ENCODE results near the gene C17orf113. TPM values are rescaled to one million over a fixed set of nuclear protein-coding genes. Genes with fewer than 3 reads are reported as not detected.
"Not testable (repeated sequence)": the region's sequence is repeated elsewhere in the genome, so short reads cannot be mapped to it uniquely, and the experiment has no call there.

C17orf113 gene
- total RNA-seq, 1 experiment from 2014 or later: 1.0 TPM

DNA sequence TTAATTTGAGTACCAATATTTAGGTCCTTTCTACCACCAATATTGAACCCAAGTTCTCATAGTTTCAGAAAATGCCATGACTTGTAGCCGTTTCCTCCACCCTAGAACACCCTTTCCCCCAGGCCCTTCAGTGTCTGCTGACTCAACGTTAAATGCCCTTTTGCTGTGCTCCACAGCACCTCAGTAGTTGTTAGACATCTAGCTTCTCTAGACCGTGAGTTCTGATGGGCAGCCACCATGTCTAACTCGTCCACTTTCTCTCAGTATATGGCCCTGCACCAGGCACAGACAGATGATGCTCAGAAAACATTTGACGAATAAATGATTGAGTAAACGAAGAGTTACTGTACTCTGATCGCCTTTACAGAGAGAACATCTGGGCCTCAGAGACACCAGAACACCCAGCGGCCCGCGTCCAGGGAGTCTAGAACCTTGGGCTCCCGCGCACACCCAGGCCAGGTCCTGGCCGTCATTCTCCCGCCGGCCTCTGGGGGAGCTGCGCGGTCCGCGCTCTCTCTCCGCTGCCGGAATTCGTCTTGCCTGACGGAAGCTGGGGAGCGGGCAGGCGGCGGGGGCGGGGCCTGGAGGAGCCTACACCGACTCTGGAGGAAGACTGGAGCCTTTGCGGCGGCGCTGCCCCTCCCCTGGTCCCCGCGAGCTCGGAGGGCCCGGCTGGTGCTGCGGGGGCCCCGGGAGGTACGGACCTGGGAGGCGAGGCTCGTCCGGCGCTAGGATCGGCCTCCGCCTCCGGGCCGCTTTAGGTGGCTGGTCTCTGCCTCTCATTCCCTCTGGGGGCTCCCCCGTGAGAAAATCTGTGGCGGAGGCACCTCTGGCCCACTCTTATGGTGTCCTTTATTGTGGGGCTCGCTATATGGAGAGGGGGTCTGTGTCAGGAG lies 30.6 kb downstream of the C17orf113 start, which contains the start of gene NKIRAS2:
TSS of gene NKIRAS2 (plus strand) at position 582 of the 896 bp plus-strand sequence. CDS start 1,488 bp downstream, outside the sequence.
- H3K36me3 ChIP-seq (replicated peaks; ENCODE audit: control insufficient read depth, insufficient read depth, low read length): peaks cover 24% of the 10 kb centered on the region
- peak; percentile 98 for DNase-seq
- peak within 1 kb of the TSS; percentile 69 for H3K4me3 ChIP-seq (ENCODE audit: insufficient read depth, low read depth, low read length)
- no peaks in the 10 kb centered on the region for H3K27me3 ChIP-seq (ENCODE audit: control insufficient read depth, insufficient read depth, low read length)

DNA sequence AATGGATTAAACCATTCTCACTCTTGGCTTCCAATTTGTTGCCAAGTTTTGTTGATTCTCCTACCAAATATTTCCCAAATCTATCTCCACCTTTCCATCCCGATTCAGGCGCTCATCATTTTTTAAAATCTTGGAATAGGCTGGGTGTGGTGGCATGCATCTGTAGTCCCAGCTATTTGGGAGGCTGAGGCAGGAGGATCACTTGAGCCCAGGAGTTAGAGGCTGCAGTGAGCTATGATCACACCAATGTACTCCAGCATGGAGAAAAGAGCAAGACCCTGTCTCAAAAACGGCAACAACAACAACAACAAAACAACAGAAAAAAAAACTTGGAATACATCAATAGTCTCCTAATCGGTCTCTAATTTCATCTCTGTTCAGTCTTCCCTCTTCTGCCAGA lies 31.4 kb downstream of the C17orf113 start:
- Histone ChIP-seq H3K27me3 (ENCODE audit: control insufficient read depth, insufficient read depth, low read length) (no peaks in the 10 kb centered on the region), H3K36me3 (replicated peaks; ENCODE audit: control insufficient read depth, insufficient read depth, low read length) (peaks cover 22% of the 10 kb centered on the region), H3K4me3 (ENCODE audit: insufficient read depth, low read depth, low read length) (no peak overlapping the region)
- no peak for DNase-seq

DNA sequence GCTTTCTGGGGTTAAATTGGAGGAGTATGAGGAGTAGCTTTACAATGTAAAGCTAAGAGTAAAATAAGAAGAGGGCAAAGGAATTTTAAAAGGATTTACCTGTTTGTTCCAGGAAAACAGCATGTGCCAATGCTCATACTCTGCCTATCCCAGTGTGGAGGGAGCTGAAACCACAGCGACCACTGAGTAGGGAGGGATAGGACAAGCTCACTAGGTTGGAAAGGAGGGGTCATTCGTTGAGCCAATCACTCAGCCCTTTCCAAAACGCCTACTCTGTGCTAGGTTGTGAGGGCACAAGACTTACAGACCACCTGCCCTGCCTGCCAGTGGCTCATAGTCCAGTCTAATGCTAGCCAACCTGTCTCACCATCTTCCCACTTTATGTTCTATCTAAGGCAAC lies 32.1 kb downstream of the C17orf113 start:
- H3K4me3 ChIP-seq (ENCODE audit: insufficient read depth, low read depth, low read length): peak overlapping the region; percentile 91
- H3K27me3 ChIP-seq (ENCODE audit: control insufficient read depth, insufficient read depth, low read length): no peaks in the 10 kb centered on the region
- peak; percentile 69 for DNase-seq
- peaks cover 15% of the 10 kb centered on the region for H3K36me3 ChIP-seq (replicated peaks; ENCODE audit: control insufficient read depth, insufficient read depth, low read length)

DNA sequence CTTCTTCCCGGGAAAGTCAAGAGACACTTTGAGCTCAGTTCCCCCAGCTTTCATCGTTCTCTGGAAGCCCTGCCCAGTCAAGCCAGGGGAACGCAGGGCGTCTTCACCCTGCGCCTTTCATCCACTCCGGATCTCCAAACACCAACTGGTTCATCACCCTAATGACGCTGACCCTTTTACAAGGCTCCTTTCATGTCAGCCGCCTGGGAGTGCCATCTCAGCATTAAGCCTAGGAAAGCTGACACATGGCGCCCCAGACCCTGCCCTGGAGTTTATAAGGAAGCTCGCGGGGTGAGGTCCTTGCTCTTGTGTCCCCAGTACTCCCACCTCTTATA lies 32.6 kb downstream of the C17orf113 start:
- Histone ChIP-seq H3K4me3 (ENCODE audit: insufficient read depth, low read depth, low read length) (peak overlapping the region; percentile 91), H3K36me3 (replicated peaks; ENCODE audit: control insufficient read depth, insufficient read depth, low read length) (peaks cover 13% of the 10 kb centered on the region), H3K27me3 (ENCODE audit: control insufficient read depth, insufficient read depth, low read length) (no peaks in the 10 kb centered on the region)
- peak; percentile 72 for DNase-seq

DNA sequence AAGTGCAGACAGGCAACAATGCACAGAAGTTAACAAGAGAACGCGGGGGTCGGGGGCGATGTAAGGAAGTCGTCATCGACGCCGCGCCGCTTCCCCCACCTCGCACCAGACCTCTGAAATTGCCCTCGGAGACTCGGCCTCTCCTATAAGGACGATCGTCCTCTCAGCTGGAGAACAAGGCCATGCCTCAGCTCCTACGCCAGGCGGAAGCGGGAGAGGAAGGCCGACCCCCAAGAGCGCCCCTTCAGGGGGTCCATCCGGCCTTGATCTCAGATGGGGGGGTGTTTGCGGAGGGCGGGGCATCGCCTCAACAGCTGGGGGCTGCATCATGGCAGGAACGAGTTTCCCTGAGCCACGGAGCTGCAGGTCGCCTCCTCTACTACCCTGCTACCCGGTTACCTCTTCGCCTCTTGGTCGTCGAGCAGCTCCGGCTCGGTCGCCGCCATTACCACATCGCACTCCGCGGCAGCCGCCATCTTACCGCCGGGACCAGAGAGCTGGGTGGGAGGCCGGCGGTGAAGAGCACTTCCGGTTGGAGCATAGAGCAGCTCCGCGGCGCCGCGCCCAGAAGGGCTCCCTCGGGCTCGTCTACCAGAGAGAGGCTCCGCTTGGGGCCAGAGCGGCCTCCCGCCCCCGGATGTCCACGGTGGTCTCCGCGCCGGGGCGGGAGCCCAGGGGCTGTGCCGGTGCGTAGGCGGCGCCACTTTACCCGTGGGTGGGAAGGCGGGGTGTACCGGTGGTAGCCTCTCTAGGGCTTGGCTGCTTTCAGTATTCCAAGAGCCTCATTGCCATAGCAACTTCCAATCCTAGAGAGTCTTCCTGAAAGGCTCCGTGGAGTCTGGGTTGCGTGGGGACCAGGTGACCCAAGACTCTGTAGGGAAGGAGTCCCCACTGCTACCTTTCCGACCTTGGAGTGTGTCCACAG lies 33.2 kb downstream of the C17orf113 start, which contains the start of gene DNAJC7:
TSS of gene DNAJC7 (minus strand) at position 499 of the 925 bp plus-strand sequence. CDS start at position 476, 23 bp downstream.
- H3K4me3 ChIP-seq (ENCODE audit: insufficient read depth, low read depth, low read length): peak within 1 kb of the TSS; percentile 91
- peak; percentile 97 for DNase-seq
- peaks cover 7% of the 10 kb centered on the region for H3K36me3 ChIP-seq (replicated peaks; ENCODE audit: control insufficient read depth, insufficient read depth, low read length)
- no peaks in the 10 kb centered on the region for H3K27me3 ChIP-seq (ENCODE audit: control insufficient read depth, insufficient read depth, low read length)

DNA sequence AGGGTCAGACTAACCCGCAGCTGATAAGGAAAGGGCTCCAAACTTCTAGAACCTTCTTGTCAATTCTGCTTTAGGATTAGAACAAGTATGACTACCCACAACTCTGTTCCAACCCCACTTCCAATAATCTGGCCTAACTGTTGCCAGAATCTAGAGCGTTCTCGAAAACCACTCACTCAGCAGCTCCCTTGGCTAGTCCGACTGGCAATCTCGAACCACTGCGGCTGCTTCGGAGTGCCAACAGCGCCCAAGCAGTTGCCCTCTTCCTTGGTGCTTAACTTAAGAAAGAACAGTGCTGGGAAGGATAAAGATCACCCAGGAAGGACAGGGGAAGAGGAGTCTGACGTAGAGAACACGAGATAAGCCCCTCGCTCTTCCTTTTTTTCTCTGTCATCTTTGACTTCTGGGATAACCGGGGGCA lies 34.0 kb downstream of the C17orf113 start:
- Histone ChIP-seq H3K4me3 (ENCODE audit: insufficient read depth, low read depth, low read length) (peak overlapping the region; percentile 91), H3K27me3 (ENCODE audit: control insufficient read depth, insufficient read depth, low read length) (no peaks in the 10 kb centered on the region), H3K36me3 (replicated peaks; ENCODE audit: control insufficient read depth, insufficient read depth, low read length) (0 out of 2 replicates have a peak, but pooled peaks cover 3% of the 10 kb centered on the region)
- no peak for DNase-seq

DNA sequence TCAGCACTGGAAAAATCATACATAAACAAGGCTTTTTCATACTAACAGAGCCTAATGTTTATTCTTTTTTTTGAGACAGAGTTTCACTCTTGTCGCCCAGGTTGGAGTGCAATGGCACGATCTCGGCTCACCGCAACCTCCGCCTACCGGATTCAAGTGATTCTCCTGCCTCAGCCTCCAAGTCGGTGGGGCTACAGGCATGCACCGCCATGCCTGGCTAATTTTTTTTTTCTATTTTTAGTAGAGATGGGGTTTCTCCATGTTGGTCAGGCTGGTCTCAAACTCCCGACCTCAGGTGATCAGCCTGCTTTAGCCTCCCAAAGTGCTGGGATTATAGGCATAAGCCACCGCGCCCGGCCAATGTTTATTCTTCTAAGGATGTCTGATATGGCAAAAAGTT lies 36.7 kb downstream of the C17orf113 start:
- DNase-seq; H3K27me3 ChIP-seq (ENCODE audit: control insufficient read depth, insufficient read depth, low read length); H3K36me3 ChIP-seq (replicated peaks; ENCODE audit: control insufficient read depth, insufficient read depth, low read length); H3K4me3 ChIP-seq (ENCODE audit: insufficient read depth, low read depth, low read length): not testable (repeated sequence)

DNA sequence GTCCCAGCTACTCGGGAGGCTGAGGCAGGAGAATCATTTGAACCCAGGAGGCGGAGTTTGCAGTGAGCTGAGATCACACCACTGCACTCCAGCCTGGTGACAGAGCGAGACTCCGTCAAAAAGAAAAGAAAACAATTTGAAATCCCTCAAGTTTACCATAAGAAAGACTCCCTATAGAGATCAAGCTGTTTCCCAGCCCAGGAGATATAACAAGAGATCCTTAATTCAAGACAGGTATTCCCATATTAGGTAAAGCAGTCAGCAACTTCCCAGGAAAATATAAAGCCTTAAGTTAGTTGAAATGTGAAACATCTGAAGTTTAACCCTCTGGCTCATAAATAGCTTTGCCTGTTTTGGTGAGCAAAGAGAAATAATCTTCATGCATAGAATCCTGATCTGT lies 38.0 kb downstream of the C17orf113 start:
- not testable (repeated sequence) for H3K36me3 ChIP-seq (replicated peaks; ENCODE audit: control insufficient read depth, insufficient read depth, low read length); H3K27me3 ChIP-seq (ENCODE audit: control insufficient read depth, insufficient read depth, low read length); H3K4me3 ChIP-seq (ENCODE audit: insufficient read depth, low read depth, low read length)
- peak; percentile 55 for DNase-seq

DNA sequence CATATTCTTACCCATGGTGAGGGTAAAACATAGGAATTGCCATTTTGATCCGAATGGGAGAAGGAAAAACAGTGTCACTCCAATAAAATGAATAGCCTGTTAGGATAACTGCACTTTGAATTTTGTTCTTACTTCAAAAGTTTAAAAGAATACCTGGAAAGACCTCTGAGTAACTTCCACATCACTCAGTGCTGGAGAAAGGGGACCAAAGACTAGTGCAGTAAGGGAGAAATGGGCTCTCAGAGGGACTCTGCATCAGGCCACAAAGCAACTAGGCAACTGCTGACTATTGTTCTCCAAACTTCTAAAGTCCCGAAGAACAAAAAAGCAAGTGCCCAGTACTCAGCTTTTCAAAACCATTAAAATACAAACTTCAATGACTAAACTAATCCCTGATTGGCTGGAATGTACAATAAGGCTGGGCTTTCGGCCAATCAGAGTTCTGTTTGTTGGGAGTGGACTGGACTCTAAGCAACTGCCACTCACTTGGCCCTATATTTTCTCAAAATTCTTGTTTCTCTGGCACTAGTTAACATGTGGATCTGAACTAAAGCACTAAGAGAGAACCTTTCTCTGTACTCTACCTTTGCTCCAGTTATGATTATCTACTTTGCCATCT lies 39.4 kb downstream of the C17orf113 start:
- H3K36me3 ChIP-seq (replicated peaks; ENCODE audit: control insufficient read depth, insufficient read depth, low read length): peaks cover 1% of the 10 kb centered on the region; the same call in 1 of the 2 replicates
- peak; percentile 56 for DNase-seq

DNA sequence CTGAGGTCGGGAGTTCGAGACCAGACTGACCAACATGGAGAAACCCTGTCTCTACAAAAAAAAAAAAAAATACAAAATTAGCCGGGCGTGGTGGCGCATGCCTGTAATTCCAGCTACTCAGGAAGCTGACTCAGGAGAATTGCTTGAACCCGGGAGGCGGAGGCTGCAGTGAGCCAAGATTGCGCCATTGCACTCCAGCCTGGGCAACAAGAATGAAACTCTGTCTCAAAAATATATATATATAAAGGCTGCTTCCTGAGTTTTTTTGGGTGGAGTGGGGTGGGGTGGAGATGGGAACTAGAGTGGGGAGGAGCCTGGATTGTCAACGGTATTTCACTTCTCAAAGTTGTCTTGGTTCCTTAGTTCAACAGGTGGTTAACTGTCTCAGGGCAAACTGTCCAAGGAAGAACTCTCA lies 40.1 kb downstream of the C17orf113 start:
- H3K36me3 ChIP-seq (replicated peaks; ENCODE audit: control insufficient read depth, insufficient read depth, low read length); DNase-seq; H3K4me3 ChIP-seq (ENCODE audit: insufficient read depth, low read depth, low read length); H3K27me3 ChIP-seq (ENCODE audit: control insufficient read depth, insufficient read depth, low read length): not testable (repeated sequence)

More for the DNA sequence above, 39.4 kb downstream of the C17orf113 start:
- Histone ChIP-seq H3K27me3 (ENCODE audit: control insufficient read depth, insufficient read depth, low read length) (no peaks in the 10 kb centered on the region), H3K4me3 (ENCODE audit: insufficient read depth, low read depth, low read length) (no peak overlapping the region)

DNA sequence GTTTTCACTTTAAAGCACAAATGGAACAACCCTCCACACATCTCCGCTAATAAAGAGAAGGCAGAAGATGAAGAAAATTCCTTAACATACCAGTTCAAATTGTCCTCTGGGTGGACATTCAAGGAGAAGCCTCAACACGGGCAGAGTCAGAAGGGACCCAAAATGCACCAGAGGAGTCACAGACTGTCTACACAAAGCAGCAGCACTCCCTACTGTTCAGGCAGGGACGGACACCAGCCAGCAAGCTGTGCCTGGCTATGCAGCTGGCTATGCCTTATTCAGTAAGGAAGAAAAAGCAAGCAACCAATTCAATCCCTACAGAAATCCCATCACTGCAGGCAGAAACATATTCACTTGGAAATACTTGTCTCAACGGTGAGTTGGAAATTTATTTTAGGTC lies 41.2 kb downstream of the C17orf113 start:
- DNase-seq: no peak
- H3K36me3 ChIP-seq (replicated peaks; ENCODE audit: control insufficient read depth, insufficient read depth, low read length): peaks cover 1% of the 10 kb centered on the region; the same call in 1 of the 2 replicates
- H3K4me3 ChIP-seq (ENCODE audit: insufficient read depth, low read depth, low read length): no peak overlapping the region
- no peaks in the 10 kb centered on the region for H3K27me3 ChIP-seq (ENCODE audit: control insufficient read depth, insufficient read depth, low read length)

DNA sequence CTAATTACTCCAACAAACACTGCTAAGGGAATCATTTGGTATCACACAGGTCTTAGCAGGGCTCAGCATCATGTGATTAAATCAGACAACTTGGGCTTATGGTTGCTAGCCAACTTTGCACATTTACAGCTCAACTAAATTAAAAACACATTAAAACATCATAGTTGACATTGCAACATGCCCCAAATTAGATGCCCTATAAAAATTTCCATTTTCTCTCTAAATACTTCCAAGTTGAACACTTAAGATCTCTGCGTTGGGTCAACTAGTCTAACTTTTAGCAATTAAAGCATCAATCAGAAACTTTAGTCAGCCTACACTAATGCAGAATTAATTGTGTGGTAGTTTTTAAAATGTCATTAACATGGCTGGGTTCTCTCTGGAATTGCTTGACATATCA lies 45.2 kb downstream of the C17orf113 start:
- H3K36me3 ChIP-seq (replicated peaks; ENCODE audit: control insufficient read depth, insufficient read depth, low read length): peaks cover 20% of the 10 kb centered on the region
- H3K4me3 ChIP-seq (ENCODE audit: insufficient read depth, low read depth, low read length): no peak overlapping the region
- no peaks in the 10 kb centered on the region for H3K27me3 ChIP-seq (ENCODE audit: control insufficient read depth, insufficient read depth, low read length)
- DNase-seq: no peak

DNA sequence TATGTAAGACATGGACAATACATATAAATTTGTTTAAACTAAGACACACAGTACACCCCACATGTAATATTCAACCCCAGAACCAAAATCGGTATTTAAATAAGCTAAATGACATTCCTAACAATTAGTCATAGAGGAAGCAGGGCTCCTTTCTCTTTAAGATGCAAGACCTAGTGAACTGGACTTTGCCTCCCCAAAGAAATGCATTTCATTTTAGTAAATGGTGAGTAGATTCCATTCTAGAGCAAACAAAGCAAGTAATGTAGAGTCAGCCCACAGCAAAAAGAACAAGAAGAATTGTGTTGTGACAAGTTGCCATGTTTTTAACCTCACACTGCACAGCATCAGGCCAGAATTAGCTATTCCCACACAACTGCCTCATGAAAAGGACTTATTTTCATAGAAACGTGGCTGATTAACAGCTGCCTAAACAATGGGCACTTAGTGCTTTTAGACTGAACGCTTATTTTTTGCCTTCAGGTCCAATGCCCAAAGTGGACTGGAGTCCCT lies 47.6 kb downstream of the C17orf113 start:
- Histone ChIP-seq H3K36me3 (replicated peaks; ENCODE audit: control insufficient read depth, insufficient read depth, low read length) (peaks cover 26% of the 10 kb centered on the region), H3K27me3 (ENCODE audit: control insufficient read depth, insufficient read depth, low read length) (no peaks in the 10 kb centered on the region), H3K4me3 (ENCODE audit: insufficient read depth, low read depth, low read length) (no peak overlapping the region)
- DNase-seq: no peak
